HG03432 (cell line): Measurements from ENCODE around the gene GCG.
A peak's percentile ranks its signal among the peaks of the same experiment; 100 is the strongest.

Experiments used
- ATAC-seq: cut with Tn5 transposase; IDR thresholded peaks from one replicate; pipeline ENCODE4 v1.9.1; 2021; ENCODE audit warnings: mild to moderate bottlenecking, moderate library complexity; ENCODE audit not compliant: unreplicated experiment

Gene GCG

GRCh38 chr2:162152147-162152546 lies at the start of gene GCG:
Gene GCG (minus strand): TSS chr2:162152247. CDS start chr2:162149178, 3,069 bp downstream.
- ATAC-seq = no peak

GRCh38 chr2:162200636-162201035 lies 48.6 kb upstream of the GCG start:
- no peak for ATAC-seq

- ATAC-seq = no peak
These were observed 47.9 kb upstream of the GCG start for GRCh38 chr2:162199913-162200312.

- no peak for ATAC-seq
These were observed 46.2 kb upstream of the GCG start for GRCh38 chr2:162198239-162198638.

GRCh38 chr2:162197069-162197825 lies 45.2 kb upstream of the GCG start:
- ATAC-seq = no peak

GRCh38 chr2:162196638-162197037 lies 44.6 kb upstream of the GCG start:
- ATAC-seq = no peak

- no peak for ATAC-seq
These were observed 36.4 kb upstream of the GCG start for GRCh38 chr2:162188451-162188850.

- no peak for ATAC-seq
These were observed 33.6 kb upstream of the GCG start for GRCh38 chr2:162185541-162186232.

- ATAC-seq = no peak
These were observed 32.9 kb upstream of the GCG start for GRCh38 chr2:162184821-162185450.

- ATAC-seq = no peak
These were observed 32.3 kb upstream of the GCG start for GRCh38 chr2:162184359-162184758.

- ATAC-seq = no peak
These were observed 30.3 kb upstream of the GCG start for GRCh38 chr2:162182395-162182794.

GRCh38 chr2:162177301-162177700 lies 25.3 kb upstream of the GCG start:
- ATAC-seq = no peak

- ATAC-seq = no peak
These were observed 23.7 kb upstream of the GCG start for GRCh38 chr2:162175714-162176113.

GRCh38 chr2:162174746-162175145 lies 22.7 kb upstream of the GCG start:
- no peak for ATAC-seq

GRCh38 chr2:162172802-162173370 lies 20.8 kb upstream of the GCG start:
- ATAC-seq = no peak

- no peak for ATAC-seq
These were observed 14.7 kb upstream of the GCG start for GRCh38 chr2:162166745-162167144.

GRCh38 chr2:162166174-162166573 lies 14.1 kb upstream of the GCG start:
- ATAC-seq = peak; percentile 40

- ATAC-seq = no peak
These were observed 12.8 kb upstream of the GCG start for GRCh38 chr2:162164802-162165201.

GRCh38 chr2:162159446-162159845 lies 7.4 kb upstream of the GCG start:
- no peak for ATAC-seq

- ATAC-seq = no peak
These were observed 4.1 kb upstream of the GCG start for GRCh38 chr2:162156149-162156548.

GRCh38 chr2:162155093-162155492 lies 3.0 kb upstream of the GCG start:
- ATAC-seq = no peak
